ENCODE measurements around the gene PRKACG.
A peak's percentile ranks its signal among the peaks of the same experiment; 100 is the strongest.
"Not testable (repeated sequence)": the region's sequence is repeated elsewhere in the genome, so short reads cannot be mapped to it uniquely, and the experiment has no call there.

PRKACG gene

GRCh38 chr9:69014013-69014412 lies at the start of gene PRKACG:
TSS of gene PRKACG (minus strand) at chr9:69014113. CDS start at chr9:69014092, 21 bp downstream.
- no peak for DNase-seq

- DNase-seq, result no peak
Measured at GRCh38 chr9:69062195-69062594, 48.3 kb upstream of the PRKACG start.

- no peak for DNase-seq
Measured at GRCh38 chr9:69060766-69061165, 46.9 kb upstream of the PRKACG start.

DNA sequence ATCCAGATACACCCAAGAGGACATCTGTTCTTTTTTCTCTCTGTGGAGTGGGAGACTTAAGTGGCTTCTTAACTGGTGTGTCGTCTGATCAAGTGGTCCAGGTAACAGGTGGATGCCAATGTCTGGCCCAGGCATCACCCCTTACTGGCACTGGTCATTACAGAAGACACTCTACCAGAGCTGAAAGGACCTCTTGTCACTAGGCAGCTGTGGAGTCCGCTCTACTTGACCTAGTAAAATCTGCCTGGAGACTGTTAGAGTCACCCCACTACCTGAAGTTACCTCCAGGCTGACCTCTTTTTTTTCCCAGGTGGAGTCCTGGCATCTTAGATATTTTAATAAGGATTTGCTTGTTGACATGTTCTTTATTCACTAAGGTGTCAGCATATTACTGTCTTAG lies 44.2 kb upstream of the PRKACG start:
- DNase-seq, result no peak

GRCh38 chr9:69056191-69056815 lies 42.4 kb upstream of the PRKACG start:
- no peak for DNase-seq

- no peak for DNase-seq
Measured at GRCh38 chr9:69054989-69055388, 41.1 kb upstream of the PRKACG start.

- not testable (repeated sequence) for DNase-seq
Measured at GRCh38 chr9:69050936-69051335, 37.0 kb upstream of the PRKACG start.

GRCh38 chr9:69049094-69049493 lies 35.2 kb upstream of the PRKACG start:
- no peak for DNase-seq

DNA sequence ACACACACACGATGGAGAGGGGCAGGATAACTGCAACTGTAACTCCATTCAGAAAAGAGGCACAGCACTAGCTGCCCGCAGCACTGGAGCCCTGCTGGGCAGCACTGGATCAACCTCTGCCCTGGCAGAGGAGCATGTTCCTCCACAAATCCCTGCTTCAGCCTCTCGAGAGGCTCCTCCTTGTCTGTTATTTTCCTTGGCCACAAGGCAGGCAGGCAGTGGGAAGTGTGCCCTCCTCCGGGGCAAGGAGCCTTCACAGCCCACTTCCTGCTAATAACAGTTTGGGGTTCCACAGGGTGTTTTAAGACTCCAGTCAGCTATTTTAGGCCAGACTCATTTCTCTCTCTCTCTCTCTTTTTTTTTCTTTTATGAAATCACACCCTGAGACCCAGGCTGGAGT lies 33.5 kb upstream of the PRKACG start:
- DNase-seq, result no peak

DNA sequence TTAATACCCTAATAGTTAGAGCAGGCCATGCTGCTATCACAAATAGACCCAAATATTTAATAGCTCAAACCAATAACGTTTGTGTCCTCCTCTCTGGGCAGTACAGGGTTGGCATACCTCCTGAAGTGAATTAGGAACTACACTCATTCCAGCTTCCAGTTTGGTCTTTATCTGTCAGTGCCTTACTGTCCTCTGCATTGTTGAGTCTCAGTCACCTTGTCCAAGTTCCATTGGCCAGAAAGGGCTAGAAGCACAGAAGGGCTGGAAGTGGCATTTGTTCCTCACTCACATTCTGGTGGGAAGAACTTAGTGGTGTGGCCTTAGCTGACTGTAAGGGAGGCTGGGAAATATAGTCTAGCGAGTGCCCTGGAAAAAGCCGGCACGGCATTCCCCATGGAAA lies 32.8 kb upstream of the PRKACG start:
- DNase-seq, result no peak

DNA sequence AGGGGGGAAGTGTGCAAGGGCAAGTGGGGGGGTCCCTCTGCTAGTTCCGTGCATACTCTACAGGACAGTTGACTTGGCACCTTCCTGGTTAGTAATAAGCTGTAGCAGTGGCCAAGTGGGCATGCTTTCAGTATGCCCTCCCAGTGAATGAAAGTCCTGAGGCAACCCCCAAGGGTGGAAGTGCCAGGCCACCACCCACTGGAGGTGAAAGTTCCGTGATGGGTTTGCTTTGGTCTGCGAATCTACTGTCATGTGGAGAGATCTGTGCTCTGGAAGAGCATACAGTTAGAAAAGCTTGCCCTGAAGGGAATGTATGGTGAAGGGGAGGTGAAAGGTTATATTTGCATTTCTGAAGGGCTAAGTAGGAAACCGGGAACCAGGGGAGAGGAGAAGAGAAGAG lies 31.9 kb upstream of the PRKACG start:
- no peak for DNase-seq

GRCh38 chr9:69044240-69045219 lies 30.6 kb upstream of the PRKACG start:
- no peak for DNase-seq

- DNase-seq, result no peak
Measured at GRCh38 chr9:69040646-69041045, 26.7 kb upstream of the PRKACG start.

GRCh38 chr9:69036799-69037198 lies 22.9 kb upstream of the PRKACG start:
- DNase-seq, result no peak

- peak; percentile 37 for DNase-seq
Measured at GRCh38 chr9:69036309-69036708, 22.4 kb upstream of the PRKACG start.

- peak; percentile 86 for DNase-seq
Measured at GRCh38 chr9:69035438-69036308, 21.8 kb upstream of the PRKACG start, which contains the start of gene FXN. TSS of gene FXN (plus strand) at chr9:69035752. CDS start at chr9:69035783, 31 bp downstream.

- DNase-seq, result no peak
Measured at GRCh38 chr9:69034071-69034470, 20.2 kb upstream of the PRKACG start.

GRCh38 chr9:69030851-69031645 lies 17.1 kb upstream of the PRKACG start:
- peak; percentile 27 for DNase-seq

GRCh38 chr9:69029535-69029934 lies 15.6 kb upstream of the PRKACG start:
- no peak for DNase-seq

DNA sequence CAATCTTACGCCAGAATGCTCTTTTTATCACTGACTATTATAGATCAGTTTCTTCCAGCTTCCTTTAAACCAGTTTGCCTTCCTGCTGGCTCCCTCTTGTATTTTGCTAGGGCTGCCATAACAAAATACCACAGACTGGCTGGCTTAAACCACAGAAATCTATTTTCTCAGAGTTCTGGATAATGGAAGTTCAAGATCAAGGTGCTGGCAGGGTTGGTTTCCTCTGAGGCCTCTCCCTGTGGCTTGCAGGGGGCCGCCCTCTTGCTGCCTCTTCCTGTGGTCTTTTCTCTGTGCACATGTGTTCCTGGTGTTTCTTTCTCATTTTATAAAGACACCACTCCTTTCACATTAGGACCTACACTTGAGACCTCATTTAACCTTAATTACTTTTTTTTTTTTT lies 14.8 kb upstream of the PRKACG start:
- DNase-seq, result no peak

GRCh38 chr9:69027355-69028097 lies 13.6 kb upstream of the PRKACG start:
- DNase-seq, result peak; percentile 63
